ENCODE measurements around the gene SERTAD1.
"Not testable (repeated sequence)": the region's sequence is repeated elsewhere in the genome, so short reads cannot be mapped to it uniquely, and the experiment has no call there.

SERTAD1 gene

GRCh38 chr19:40421993-40422747, 3.6 kb downstream of the SERTAD1 start:
- DNase-seq, result no peak

DNA sequence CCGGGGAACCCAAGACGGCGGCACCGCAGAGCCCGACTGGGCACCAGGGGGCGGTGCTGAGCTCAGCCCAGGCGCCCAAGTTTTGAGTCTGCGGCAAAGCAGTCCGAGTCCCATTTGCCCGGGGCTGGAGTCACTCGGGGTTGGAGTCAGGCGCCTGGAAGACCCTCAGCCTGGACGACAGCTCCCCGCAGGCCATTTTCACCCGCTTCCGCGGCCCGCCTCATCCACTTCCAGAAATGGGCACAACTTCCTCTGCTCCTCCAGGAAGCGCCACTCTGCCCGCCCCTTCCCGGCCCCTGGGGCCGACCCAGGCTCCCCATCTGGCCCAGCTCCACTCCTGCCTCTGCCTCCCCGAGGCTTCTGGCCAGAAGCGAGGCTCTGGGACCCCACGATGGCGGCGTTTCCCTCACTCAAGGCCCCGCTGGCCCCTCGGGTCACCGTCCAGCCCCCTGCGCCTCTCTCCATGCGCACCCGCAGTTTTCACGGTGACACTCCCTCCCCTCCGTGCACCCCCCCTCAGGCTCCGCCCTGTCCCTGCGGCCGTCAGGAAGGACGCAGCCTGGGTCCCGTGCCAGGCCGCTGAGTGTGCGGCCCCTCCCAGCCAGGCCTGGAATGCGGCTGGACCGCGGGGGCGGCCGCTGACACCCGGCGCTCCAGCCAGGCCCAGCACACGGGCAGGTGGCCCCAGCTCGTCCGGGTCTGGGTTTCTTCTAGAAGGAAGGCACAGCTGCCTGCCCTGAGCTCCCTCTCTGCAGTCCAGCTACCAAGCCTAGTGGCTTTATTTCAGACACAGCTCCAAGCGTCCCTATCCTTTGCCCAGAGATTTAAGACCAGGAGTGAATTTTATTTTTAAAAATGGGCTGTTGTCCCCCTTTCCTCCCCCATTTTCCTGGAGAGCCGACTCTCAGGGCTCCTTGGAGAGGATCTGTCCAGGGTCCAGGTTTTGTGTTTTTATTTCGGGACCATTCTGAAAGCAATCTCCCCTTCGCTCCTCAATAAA, 4.7 kb downstream of the SERTAD1 start:
- peak; percentile 91 for DNase-seq

DNA sequence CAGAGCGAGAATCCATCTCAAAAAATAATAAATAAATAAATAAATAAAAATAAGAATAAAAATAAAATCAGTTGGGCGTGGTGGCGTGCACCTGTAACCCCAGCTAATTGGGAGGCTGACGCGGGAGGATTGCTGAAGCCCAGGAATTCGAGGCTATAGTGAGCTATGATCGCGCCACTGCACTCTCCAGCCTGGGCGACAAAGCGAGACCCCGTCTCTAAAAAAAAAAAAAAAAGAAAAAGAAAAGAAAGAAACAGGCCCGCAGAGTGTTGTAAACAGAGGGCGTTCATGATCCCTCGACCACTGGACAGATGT, 5.4 kb downstream of the SERTAD1 start:
- no peak for DNase-seq

GRCh38 chr19:40419780-40420179, 6.0 kb downstream of the SERTAD1 start:
- no peak for DNase-seq

- no peak for DNase-seq
These were observed 6.7 kb downstream of the SERTAD1 start for GRCh38 chr19:40419066-40419612.

- DNase-seq, result no peak
These were observed 7.8 kb downstream of the SERTAD1 start for GRCh38 chr19:40418040-40418439.

GRCh38 chr19:40417643-40417981, 8.2 kb downstream of the SERTAD1 start:
- no peak for DNase-seq

GRCh38 chr19:40416918-40417642, 8.7 kb downstream of the SERTAD1 start:
- DNase-seq, result no peak

DNA sequence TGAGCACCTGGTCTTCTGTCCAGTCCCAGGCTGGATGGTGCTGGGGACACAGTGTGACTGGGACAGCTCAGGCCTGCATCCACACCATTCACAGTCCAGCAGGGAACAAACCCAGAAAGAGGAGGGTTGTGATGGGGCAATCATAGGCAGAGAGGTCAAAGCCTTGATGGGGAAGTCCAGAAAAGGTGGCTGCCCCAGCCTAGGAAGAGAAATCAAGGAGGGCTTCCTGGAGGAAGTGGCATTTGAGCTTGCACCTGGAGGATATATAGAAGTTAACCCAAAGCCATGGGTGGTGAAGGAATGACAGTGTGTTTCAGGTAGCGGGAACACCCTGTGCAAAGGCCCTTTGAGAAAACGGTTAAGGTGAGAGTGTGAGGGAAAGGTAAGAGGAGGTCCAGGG, 10.0 kb downstream of the SERTAD1 start:
- no peak for DNase-seq

DNA sequence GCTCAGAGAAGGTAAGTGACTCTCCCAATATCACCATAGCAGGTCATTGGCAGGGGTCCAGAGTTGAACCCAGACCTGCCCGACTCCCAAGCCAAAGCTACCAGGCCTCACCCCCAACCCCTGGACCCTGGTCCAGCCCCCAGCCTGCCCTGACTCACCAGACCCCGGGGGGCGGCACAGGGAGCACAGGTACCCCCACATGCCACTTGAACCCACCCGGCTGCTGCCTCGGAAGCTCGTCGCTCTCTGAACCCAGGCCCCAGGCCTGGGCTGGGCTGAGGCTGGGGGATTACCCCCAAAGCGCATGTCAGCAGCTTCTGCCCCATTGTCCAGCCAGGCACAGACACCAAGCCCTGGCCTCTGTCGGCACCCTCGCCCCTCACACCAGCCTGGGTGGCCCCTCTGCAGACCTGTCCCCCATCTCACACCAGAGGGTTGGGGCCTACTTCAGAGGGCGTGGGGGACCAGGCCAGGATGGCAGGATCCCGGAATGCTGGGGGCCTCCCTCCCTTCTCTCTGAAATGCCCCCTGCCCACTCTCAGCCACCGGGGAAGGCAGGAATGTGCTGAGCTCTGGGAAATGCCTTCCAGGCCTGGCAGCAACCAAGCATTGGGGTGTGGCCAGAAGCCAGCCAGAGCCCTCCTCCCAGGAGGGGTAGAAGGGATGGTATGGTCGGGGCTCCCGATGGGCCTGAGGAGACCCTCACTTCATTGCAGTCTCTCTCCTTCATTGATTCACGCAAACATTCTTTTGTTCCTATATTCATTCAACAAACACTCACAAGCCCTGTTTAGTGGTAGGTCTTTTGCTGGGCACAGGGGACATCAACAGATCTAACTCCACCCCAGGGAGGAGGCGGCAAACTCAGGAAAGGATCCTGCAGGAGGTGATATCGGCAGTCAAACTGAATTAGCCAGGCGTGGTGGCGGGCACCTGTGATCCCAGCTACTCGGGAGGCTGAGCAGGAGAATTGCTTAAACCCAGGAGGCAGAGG, 11.0 kb downstream of the SERTAD1 start:
- no peak for DNase-seq

GRCh38 chr19:40413291-40413845, 12.4 kb downstream of the SERTAD1 start, which contains the start of gene PRX:
PRX (minus strand) TSS chr19:40413378; CDS start chr19:40407932, 5,446 bp downstream.
- DNase-seq, result no peak

GRCh38 chr19:40412866-40413265, 12.9 kb downstream of the SERTAD1 start:
- no peak for DNase-seq

GRCh38 chr19:40411958-40412499, 13.8 kb downstream of the SERTAD1 start:
- DNase-seq, result no peak

DNA sequence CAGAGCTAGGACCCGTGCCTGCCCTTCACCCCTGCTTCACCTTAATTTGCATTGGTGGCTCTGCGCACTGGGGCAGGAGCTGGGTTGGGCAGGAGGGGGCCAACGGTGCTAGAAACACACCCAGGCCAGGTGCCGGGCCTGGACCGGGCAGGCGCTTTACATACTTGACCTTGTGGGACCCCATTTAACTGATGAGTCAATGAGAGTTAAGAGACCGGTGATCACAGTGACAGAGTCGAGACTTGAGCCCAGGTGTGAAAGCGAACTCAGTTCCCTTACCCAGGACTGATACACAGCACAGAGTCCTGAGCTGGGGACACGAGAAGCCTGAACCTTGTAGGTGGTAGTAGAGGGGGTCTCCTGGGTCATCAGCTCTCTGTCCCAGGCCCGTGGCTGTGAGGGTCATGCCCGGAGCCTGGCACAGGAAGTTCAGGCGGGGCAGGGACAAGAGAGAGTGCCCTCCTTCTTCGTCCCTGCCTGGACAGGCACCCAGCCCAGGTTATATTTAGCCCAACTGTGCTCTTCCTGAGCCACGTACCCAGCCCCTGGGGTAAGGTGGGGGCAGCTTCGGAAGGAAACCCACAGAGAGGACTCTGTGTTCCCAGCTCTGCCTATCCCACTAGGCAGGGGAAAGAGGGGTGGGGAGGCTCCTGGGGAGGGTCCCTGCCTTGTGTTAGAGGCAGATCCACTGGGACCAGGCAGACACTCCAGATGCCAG, 14.5 kb downstream of the SERTAD1 start:
- DNase-seq, result no peak

DNA sequence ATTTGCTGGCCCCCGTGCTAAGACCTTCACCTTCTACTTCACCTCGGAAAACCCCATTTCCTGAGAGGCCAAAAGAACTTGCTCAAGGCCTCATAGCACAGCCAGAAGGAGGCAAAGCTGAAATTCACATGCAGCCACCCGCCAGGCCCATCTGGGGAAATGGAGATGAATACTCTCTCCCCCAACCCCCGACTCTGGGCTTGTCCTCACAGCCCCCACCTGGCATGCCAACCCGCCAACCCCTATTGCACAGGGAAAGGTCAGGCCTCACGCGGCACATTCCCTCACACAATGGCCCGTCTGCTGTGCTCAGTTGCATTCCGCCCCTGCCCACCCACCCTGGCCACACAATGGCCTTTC, 15.8 kb downstream of the SERTAD1 start:
- no peak for DNase-seq

DNA sequence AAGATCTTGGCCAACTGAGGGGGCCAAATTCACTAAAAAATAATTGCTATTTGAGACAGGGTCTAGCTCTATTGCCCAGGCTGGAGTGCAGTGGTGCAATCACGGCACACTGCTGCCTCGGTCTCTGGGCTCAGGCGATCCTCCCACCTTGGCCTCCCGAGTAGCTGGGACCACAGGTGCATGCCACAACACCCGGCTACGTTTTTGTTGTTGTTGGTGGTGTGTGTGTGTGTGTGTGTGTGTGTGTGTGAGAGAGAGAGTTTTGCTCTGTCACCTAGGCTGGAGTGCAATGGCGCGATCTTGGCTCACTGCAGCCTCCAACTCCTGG, 17.2 kb downstream of the SERTAD1 start:
- DNase-seq, result not testable (repeated sequence)

DNA sequence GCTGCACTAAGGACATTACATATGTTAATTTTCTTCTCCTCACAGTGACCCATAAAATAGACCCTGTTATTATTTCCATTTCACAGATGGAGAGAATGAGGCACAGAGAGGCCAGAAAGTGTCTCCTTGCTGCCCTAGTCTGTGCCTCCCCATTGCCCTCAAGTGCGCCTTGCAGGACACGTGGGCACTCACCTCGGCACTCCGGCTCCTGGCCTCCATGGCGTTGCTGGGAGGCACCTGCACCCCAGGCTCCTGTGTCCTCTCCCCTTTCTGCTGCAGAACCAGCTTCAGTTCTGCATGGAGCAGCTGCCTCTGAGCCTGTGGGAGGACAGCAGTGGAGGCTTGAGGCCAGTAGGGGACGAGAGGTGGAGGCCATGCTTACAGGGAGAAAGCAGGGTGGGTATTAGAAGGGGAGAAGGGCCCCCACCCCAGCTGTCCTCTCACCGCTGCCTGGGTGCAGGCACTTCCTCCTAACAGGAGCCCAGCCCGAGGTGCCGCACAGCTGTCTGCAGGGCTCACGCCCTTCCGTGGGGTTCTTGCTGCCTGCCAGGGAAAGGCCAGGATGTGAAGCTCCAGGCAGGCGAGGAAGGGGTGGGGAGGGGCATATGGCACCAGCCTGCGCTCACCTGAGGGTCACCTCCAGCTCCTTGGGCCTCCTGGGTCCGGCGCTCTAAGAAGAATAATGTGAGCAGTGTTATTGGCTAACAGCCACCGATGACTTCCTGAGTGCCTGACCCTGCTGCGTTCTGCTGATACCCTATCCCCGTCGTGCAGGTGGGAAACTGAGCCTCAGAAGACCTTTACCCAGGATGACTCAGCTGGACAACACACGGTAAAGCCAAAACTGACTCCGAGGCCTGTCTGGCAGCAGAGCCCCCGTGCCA, 17.8 kb downstream of the SERTAD1 start:
- no peak for DNase-seq

- DNase-seq, result peak; percentile 88
These were observed 22.4 kb downstream of the SERTAD1 start for GRCh38 chr19:40403262-40403984.

DNA sequence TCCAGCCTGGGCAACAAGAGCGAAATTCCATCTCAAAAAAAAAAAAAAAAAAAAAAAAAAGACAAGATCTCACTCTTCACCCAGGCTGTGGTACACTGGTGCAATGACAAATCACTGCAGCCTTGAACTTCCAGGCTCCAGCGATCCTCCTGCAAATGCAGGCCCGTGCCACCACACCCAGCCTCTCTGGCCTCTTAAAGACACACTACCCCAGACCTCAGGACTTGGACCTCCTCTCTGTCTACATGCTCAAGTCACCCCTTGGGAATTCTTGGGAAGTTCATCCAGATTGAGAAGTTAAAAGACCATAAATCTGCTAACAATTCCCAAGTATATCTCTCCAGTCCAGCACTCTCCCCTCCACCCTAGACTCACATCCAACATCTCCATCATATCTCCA, 25.2 kb downstream of the SERTAD1 start:
- no peak for DNase-seq

Measured in activated CD8-positive, alpha-beta memory T cell treated with anti-CD3 and anti-CD28 coated beads for 24 hours (primary cell).